Mesenteric fat pad (tissue), 1 donor: Measurements from ENCODE around the gene PGRMC2. TPM values are rescaled to one million over a fixed set of nuclear protein-coding genes. Genes with fewer than 3 reads are reported as not detected.
"Not testable (repeated sequence)": the region's sequence is repeated elsewhere in the genome, so short reads cannot be mapped to it uniquely, and the experiment has no call there.

Experiments used
- DNase-seq: peaks from one replicate; pipeline ENCODE4 v3.0.0-alpha.2; 2020; ENCODE audit warnings: low spot score
- total RNA-seq: library from RNA; stranded (reverse); fragmentation: NEBNext Ultra II Directional; extraction: Animal tissue kit (Norgen Biotek cat#: 25700); gene quantifications from one replicate; pipeline ENCODE4 v1.2.1, GENCODE V29; 2021
- donor health status: DM: yes; HTN: yes; CAD: no.

The PGRMC2 gene
- total RNA-seq, 1 donor from 2014 or later, result 175 TPM

DNA sequence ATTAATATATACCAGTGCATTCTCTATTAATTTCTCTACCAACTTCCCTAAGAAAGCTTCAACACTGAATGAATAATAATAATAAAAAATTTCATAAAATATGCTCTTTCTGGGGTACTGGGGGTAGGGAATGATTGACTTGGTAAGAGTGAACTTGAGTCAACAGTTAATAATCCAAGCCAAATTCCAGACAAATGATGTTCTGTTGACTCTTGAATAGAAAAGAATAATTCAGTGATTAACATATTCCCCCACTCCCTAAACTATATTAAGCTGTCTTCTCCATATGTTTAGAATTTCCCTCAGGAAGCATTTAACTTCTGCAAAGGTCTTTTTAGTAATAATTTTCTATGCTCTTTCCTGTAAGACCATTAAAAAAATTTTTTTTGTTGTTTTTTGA, 12.3 kb downstream of the PGRMC2 start:
- no peak for DNase-seq

DNA sequence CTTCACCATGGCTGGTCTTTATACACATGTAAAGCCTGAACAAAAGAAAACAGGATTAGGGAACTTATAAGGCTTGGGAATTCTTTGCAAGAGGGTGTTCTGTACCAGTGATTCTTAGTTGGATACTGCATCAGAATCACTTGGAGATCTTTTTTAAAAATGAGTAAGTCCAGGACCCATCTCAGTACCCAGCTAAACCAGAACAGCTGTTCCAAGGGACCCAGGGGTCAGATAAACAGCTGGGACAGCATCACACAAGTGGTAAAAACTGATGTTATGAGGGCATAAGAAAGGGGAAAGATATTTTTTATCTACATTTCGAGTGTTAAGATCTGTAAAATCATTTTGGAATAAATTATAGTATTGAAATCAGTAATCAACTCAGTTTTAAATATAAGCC, 16.1 kb downstream of the PGRMC2 start:
- DNase-seq, result no peak

DNA sequence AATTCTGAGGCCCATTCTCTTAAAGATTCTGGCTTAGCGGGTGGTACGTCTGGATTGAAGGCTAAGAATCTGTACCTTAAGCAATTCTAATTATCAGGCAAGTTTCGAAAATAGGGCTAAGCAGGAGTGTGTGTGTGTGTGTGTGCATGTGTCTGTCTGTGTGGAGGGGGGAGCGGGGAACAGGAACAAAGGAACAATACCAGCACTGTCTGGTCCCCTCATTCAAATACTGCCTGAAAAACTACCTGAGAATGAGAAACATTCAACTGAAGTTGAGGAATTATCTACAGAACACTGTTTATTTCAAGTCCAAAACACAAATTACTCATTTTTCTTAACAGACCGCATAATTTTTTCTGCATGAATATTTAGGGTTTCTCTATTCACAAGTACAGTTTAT, 18.6 kb downstream of the PGRMC2 start:
- no peak for DNase-seq

DNA sequence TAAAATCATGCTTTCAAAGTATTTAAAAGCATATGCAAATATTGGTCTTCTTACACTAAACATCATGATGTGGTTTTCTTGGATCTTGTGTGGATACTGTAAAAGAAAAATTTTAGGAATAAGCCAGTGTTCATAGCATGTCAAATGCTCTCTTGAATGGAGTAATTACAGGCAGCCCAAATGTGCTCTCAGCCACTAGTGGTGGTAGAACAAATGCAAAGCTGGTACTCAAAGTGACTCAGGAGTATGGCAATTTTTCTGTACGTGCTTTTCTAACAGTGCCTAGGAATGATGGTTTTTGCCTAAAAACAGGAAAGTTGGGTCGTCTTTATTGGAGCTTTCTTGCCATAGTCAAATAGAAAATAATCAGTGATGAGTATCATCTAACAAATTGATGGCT, 19.9 kb downstream of the PGRMC2 start:
- DNase-seq, result no peak

DNA sequence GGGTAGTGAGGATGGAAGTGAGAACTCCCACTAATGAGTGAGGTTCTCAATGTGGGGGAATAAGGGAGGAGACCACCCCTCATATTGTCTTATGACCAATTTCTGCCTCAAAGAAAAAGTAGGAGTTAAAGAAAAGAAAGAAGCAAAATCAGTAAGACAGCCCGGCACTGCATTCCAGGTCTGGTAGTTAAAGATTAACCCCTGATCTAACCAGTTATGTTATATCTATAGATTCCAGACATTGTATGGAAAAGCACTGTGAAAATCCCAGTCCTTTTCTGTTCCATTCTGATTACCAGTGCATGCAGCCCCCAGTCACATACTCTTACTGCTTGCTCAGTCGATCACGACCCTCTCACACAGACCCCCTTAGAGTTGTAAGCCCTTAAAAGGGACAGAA, 20.4 kb downstream of the PGRMC2 start:
- not testable (repeated sequence) for DNase-seq

DNA sequence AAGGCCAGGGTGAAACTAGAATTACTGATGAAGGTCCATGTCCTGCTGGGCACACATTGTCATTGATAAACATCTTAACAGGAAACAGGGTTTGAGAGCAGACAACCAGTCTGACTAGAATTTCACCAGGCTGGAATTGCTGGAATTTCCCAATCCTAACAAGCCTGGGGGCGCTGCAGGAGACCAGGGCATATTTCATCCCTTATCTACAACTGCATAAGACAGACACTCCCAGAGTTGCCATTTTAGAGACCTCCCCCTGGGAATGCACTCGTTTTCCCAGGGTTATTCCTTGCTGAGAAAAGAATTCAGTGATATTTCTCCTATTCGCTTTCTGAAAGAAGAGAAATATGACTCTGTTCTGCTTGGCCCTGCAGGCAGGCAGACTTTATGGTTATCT, 22.1 kb downstream of the PGRMC2 start:
- not testable (repeated sequence) for DNase-seq

DNA sequence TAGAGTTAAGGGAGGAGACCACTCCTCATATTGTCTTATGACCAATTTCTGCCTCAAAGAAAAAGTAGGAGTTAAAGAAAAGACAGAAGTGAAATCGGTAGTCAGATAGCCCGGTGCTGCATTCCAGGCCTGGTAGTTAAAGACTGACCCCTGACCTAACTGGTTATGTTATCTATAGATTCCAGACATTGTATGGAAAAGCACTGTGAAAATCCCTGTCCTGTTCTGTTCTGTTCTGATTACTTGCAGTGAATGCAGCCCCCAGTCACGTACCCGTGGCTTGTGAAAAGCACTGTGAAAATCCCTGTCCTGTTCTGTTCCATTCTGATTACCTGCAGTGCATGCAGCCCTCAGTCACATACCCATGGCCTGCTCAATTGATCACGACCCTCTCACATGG, 27.7 kb downstream of the PGRMC2 start:
- not testable (repeated sequence) for DNase-seq

DNA sequence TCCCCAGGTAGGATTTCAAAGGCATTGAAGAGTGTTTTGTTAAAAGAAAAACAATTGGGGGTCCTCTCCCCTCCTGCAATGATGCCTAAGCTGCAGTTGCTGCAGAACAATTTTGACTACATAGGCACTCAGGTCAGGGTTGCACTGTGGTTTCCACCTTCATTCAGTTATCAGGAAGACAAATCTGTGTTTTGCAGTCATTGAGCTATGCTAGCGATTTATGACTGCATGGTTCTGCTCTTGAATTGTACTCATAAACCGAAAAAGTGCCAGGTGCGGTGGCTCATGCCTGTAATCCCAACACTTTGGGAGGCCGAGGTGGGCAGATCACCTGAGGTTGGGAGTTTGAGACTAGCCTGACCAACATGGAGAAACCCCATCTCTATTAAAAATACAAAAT, 29.4 kb downstream of the PGRMC2 start:
- DNase-seq, result not testable (repeated sequence)

DNA sequence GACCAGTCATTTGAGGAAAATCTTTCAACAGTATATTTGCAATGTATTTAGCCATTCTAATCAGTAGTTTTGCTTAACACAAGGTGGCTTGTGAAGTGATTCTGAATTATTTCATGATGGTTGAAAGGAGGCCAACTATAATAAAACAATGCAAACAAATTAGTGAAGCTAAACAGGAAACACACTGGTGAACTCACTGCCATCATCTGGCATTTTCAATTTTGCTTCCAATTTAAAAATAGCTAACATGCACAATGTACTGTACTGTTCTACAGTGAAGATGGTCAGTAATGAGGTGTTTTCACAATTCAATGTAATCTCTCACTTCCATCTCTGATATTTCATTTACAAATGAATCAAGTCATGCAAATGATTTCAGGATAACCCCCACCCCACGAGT, 31.1 kb downstream of the PGRMC2 start:
- DNase-seq, result no peak

DNA sequence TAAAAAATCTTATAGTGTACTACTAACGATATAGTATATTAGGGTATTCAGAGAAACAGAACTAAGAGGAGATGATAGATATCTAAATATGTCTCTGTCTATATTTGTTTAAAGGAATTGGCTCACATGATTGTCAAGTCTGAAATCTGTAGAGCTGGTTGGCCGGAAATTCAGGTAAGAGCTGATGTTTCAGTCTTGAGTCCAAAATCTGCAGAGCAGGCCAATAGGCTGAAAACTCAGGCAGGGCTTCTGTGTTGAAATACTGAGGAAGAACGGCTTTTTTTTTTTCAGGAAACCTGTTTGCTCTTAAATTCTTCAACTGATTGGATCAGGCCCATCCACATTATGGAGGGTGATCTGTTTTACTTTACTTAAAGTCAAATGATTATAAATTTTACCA, 31.7 kb downstream of the PGRMC2 start:
- no peak for DNase-seq

DNA sequence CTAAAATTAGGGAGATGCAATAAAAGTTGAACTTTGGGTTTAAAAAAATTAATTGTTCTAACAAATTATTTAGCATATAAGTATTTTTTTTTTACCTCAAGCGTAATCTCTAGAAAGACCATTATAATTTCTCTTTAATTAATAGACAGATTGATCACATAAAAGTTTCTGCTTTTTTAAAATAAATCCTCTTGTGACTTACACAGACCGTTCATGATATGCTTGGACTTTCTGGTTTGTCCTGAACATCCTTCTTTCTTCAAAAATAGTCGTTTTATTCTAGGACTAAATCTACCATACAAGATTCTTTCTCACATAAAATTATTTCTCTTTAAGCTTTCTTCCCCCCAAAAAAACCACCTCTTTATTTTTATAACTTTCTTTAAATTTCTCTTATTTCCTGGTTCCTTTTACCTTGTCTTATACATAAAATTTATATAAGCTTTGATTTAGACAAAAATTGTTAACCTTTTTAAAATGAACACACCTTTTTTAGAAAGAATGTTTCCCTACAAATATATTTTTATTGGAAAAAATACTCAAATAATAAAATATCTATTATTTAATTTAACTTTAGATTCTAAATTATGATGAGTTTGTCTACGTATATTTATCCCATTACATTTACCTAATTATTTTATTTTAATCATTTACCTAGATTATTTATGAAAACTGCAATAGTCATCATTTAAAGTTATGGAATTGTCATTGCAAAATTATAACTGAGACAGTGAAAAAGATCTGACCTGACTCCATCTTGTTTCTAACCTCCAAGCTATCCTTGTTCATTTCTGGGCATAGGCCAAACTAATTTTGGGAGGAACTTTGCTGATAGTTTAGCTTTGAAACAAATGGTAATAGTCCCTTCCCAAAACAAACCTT, 37.6 kb downstream of the PGRMC2 start:
- no peak for DNase-seq

DNA sequence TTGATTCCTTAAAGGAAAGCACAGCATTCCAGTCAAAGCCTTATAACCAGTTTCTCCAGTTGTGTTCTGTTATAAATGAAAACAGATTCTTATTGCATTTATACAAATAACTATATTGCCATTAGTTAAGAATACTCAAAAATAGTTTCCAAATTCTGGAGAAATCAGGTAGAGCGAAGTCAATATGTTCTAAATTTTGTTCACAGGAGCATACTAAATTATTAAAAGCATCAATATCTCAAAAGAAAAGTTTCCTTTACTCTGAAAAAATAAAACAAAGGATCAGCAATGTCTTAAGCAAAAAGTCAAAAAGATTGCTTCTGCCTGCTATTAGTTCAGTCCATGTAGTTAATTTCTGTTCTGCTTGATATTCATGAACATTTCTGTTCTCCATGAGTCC, 39.7 kb downstream of the PGRMC2 start:
- no peak for DNase-seq

DNA sequence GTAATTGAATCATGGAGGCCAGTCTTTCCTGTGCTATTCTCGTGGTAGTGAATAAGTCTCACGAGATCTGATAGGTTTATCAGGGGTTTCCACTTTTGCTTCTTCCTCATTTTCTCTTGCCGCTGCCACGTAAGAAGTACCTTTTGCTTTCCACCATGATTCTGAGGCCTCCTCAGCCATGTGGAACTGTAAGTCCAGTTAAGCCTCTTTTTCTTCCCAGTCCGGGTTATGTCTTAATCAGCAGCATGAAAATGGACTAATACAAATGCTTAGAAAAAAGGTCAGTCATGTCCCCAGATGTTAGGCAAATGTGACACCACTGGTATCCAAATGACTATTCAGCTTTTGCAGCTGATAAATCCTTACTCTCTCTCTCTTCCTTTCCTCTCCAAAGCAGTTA, 42.2 kb downstream of the PGRMC2 start:
- not testable (repeated sequence) for DNase-seq

DNA sequence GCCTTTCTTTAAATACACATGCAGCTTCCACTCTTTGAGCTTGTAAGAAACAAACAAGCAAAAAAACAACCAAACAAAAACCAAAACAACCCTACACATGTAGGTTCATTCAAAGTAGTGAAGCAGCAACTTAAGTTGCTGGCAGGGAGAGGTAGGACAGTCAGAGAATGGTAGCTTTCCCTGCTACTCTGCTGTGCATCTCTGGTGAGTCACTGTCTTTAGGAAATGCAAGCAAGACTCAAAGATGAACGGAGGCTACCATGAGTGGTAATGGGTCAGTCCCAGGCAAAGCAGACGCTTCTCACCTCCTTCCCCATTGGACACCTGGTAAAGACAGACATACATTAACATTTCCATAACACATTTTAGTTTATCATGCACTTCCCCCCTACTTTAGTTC, 43.2 kb downstream of the PGRMC2 start:
- no peak for DNase-seq

DNA sequence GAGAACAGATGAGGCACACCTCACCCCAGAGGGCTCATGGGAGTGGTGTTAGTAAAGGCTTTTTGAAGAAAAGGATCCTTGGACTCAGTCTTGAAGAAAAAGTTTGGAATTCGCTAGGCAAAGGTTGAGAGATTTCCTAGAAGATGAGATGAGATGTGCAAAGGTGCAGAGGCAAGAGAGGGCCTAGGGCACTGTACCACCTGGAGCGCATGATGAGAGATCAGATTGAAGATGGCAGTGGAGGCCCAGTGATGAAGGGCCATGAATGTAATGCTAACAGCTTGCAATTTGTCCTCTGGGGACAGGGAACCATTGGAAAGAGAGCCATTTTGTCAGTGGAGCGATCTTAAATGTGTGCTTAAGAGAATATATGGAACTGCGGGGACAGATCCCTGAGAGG, 45.0 kb downstream of the PGRMC2 start:
- no peak for DNase-seq

DNA sequence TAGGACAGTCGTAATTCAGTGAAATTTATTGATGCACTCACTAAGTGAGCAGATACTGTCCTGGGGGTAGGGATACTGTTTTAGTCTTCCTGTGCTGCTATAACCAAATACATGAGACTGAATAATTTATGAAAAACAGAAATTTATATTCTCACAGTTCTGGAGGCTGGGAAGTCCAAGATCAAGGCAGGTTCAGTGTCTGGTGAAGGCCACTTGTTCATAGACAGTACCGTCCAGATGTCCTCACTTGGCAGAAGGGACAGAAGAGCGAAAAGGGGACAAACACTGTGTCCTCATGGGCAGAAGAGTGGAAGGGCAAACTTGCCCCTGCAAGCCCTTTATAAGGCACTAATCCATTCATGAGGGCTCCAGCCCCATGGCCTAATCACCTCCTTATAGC, 45.6 kb downstream of the PGRMC2 start:
- DNase-seq, result no peak

DNA sequence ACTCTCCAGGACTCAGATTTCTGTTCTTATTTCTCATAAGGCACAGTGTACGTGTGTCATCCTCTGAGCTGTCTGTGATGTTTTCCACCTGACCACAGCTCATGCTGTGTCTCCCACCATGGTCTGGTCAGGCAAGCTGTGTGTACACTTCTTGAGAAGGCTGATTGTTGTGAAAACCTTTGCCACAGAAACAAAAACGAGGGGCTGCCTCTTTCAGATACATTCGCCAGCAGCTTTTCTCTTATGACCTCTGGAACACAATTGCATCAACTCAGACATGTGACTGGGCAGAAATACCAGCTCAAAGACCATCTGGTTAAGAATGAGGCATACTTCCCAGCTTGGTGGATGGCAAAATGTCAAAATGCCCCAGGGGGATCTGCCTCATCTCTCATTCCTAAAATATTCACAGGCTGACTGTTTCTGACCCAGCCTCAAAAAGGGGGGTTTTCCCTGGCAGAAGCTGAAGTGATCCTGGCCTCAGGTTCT, 46.1 kb downstream of the PGRMC2 start:
- no peak for DNase-seq

DNA sequence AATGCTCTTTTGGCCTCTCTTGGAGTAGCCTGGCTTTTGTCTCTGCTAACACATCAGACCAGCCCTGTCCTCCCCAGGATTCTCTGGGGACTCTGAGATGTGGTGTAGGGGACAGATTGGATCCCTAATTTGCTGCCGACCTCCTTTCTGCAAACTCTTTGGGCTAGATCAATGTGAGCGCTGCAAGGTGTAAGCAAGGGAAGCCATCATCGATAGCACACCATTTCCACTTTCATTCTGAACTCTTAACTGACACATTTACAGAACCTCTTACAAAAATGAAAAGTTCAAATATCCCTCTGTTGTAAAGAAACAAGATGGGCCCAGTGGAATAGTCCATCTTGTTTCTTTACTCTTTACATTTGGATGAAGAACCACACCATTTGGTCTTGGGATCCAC, 46.6 kb downstream of the PGRMC2 start:
- no peak for DNase-seq

DNA sequence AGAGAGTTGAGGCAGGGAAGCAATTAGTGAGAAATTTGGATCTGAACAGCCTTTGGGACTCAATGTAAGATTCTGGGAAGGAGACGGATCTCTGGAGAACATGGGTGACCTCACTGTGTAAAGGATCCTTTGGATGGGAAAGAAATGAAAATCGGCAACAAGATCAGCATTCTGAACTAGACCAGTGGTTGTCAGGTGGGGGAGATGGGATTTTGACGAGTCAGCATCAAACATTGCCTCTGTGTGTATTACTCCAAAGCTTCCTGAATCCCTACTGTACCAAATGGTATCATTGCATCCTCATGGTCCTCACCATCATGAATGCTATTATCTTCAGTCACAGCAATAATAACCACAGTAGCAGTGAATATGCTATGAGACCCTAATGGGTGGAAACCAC, 52.8 kb downstream of the PGRMC2 start:
- DNase-seq, result no peak

DNA sequence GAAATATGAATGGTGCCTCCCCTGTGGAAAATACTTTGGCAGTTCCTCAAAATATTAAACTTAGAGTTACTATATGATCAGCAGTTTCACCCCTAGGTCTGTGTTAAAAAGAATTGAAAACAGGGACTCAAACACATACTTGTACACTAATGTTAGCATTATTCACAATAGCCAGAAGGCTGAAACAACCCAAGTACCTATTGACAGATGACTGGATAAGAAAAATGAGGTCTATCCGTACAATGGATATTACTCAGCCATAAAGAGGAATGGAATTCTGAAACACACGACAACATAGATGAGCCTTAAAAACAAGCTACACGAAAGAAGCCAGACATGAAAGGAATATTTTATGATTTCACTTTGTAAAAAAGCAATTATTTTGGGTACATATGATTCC, 54.9 kb downstream of the PGRMC2 start:
- no peak for DNase-seq

DNA sequence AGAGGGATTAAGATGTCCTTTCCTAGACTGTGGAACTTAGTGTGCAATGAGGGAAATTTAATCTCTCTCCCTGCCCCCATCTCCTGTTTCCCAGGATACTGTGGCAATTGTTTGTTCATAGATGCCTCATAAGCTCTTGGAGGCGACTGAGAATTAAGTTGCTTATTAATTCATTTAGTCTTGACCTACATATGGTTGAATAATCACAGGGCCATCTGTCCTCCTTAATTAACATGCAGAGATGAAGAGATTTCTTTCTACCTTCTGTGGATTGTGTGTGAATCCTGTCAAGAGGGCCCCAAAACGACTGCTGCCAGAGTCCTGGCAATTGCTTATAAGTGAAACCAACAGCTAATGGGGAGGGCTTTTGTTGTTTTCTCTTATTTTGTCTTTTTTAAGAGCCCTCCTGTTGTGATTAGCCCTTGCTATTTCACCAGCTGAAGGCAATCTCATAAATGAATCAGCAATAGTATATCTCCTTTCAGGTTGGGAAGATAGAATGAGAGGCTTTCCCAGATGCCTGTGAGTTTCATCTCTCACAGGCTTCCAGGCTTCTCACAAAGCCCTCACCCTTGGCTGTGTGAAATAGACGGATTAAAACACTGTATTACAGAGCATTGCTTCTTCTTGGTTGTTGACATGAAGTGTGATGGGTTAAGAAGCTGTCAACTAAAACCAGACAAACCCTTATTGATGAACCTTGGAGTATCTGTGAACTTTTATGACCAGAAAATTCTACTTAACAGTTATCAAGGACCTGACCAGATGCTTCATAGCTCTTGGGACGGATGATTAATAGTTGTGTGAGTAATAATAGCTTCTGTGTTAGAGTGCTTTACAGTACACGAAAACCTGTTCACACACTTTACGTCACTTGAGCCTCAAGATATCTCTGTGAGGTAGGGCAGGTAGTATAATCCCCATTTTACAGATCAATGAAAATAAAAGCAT, 58.5 kb downstream of the PGRMC2 start:
- no peak for DNase-seq

DNA sequence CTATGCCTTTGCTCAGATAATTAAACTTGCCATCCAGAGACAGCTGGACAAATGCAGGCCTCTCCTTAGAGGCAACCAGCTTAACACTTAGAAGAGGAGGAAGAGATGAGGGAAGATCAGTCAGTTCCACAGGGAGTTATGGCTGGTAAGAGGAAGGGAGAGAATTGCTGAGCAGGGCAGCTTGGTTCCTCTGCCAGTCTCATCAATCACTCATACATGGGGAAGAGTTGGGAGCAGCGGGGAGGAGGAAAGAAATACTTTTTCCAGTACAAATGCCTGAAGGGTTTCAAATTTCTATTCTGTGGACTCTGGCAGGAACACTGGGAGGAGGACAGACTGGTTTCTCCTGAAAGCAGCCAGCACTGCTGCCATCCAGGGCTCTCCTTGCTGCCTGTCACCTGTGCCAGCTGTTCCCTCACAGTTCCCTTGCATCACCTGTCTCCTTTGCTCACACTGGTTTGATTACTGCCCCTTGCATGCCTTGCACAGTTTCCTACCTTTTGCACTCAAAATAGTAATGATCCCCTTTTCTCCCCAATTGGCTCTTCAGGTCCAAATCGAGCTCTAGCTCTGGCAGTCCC, 59.5 kb downstream of the PGRMC2 start:
- no peak for DNase-seq
